Activated CD4-positive, alpha-beta memory T cell treated with anti-CD3 and anti-CD28 coated beads, Interleukin-2, amount 10 ng/mL, durations not matched to agents 7 days and 5 days (primary cell): ENCODE results near the gene HSD17B1. TPM values are rescaled to one million over a fixed set of nuclear protein-coding genes. Genes with fewer than 3 reads are reported as not detected.

Experiments used
- CTCF ChIA-PET: fragments of 350-600 bp; sonication (Branson Sonifier 250); formaldehyde crosslinking; loops from one replicate; lab custom pipeline; 2021; ENCODE audit warnings: antibody characterized with exemption, inconsistent platforms; lab: Charles Lee
- POLR2A ChIA-PET: fragments of 350-600 bp; sonication (Branson Sonifier 250); formaldehyde crosslinking; loops from one replicate; lab custom pipeline; 2021; ENCODE audit warnings: antibody characterized with exemption; lab: Charles Lee
- DNase-seq: peaks from one replicate; pipeline ENCODE4 v3.0.0-alpha.2; 2020
- H3K27ac Mint-ChIP-seq: one replicate; pipeline ENCODE4 v1.8.0; 2021; ENCODE audit warnings: mild to moderate bottlenecking, mixed read lengths
- H3K27me3 Mint-ChIP-seq: one replicate; pipeline ENCODE4 v1.8.0; 2021; ENCODE audit warnings: mixed read lengths
- H3K36me3 Mint-ChIP-seq: one replicate; pipeline ENCODE4 v1.8.0; 2021; ENCODE audit warnings: low read depth, mixed read lengths
- H3K4me1 Mint-ChIP-seq: one replicate; pipeline ENCODE4 v1.8.0; 2021; ENCODE audit warnings: mixed read lengths
- H3K4me3 Mint-ChIP-seq: one replicate; pipeline ENCODE4 v1.8.0; 2021; ENCODE audit warnings: mild to moderate bottlenecking, mixed read lengths
- H3K9me3 Mint-ChIP-seq: one replicate; pipeline ENCODE4 v1.8.0; 2021; ENCODE audit warnings: mixed read lengths
- total RNA-seq, 2 experiments: library from RNA; stranded (reverse); gene quantifications; one replicate each; pipeline ENCODE4 v1.2.3, GENCODE V29; 2021

The HSD17B1 gene
- total RNA-seq, 2 experiments from 2014 or later, result 0.73 to 0.76 TPM

GRCh38 chr17:42564815-42565522 is 12.2 kb downstream of the HSD17B1 start:
- Mint-ChIP-seq H3K4me3 (no peak overlapping the region), H3K4me1 (peaks cover 63% of the 10 kb centered on the region), H3K36me3 (peaks cover 50% of the 10 kb centered on the region), H3K9me3 (no peaks in the 10 kb centered on the region), H3K27me3 (no peaks in the 10 kb centered on the region), H3K27ac (no peak overlapping the region)
- DNase-seq, result no peak
- ChIA-PET POLR2A (interaction anchor here (1.4 to 7.7 kb wide), 5 partner anchors 11 to 433 kb away, joined by 4 to 109 read pairs (median 5); partner anchors contain the start of genes NAGLU, PSMC3IP and VPS25), CTCF (interaction anchor here (0.5 to 2.7 kb wide), 2 partner anchors 13 to 254 kb away, joined by 3 to 11 read pairs; partner anchors contain the start of gene PSMC3IP)

DNA sequence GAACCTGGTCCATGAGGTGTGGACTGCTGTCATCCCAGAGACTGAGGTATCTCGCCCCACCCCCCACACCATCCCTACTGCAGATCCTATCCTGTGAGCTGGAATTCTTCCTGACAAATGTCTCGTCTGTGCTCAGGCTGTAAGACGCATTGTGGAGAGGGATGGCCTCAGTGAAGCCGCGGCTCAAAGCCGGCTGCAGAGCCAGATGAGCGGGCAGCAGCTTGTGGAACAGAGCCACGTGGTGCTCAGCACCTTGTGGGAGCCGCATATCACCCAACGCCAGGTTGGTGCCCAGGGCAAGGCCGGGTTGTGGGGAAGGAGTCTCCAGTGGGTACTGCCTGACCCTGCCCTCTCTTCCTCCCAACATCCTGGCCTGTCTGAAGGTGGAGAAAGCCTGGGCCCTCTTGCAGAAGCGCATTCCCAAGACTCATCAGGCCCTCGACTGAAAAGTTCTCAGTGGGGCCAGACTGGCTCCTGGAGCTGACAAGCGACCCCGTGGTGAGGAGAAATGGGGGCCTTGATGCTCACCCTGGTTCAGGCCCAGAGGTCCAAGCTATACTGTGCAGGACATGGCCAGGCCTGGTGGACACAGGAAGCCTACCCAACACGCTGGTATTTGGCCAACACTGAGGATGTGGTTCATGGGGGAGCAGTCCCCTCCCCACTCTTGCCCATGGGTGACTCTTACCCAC is 12.9 kb downstream of the HSD17B1 start:
- peaks cover 55% of the 10 kb centered on the region for H3K36me3 Mint-ChIP-seq

GRCh38 chr17:42566215-42566882 is 13.6 kb downstream of the HSD17B1 start:
- POLR2A ChIA-PET, result interaction anchor here (1.2 to 7.7 kb wide), 10 partner anchors 11 to 432 kb away, joined by 3 to 109 read pairs (median 6); partner anchors contain the start of genes BECN1, NAGLU, PSMC3IP and RETREG3
- peaks cover 62% of the 10 kb centered on the region for H3K4me1 Mint-ChIP-seq

More for the DNA sequence above, 12.9 kb downstream of the HSD17B1 start:
- peak overlapping the region; percentile 93 for H3K27ac Mint-ChIP-seq
- H3K9me3 Mint-ChIP-seq, result no peaks in the 10 kb centered on the region
- H3K27me3 Mint-ChIP-seq, result no peaks in the 10 kb centered on the region
- H3K4me1 Mint-ChIP-seq, result peaks cover 61% of the 10 kb centered on the region
- no peak overlapping the region for H3K4me3 Mint-ChIP-seq
- DNase-seq, result no peak
- POLR2A ChIA-PET, result interaction anchor here (1.4 to 7.7 kb wide), 6 partner anchors 11 to 432 kb away, joined by 4 to 109 read pairs (median 6); partner anchors contain the start of genes NAGLU, PSMC3IP and VPS25
- CTCF ChIA-PET, result interaction anchor here (0.8 to 3.8 kb wide), 2 partner anchors 12 to 48 kb away, joined by 3 to 37 read pairs; partner anchors contain the start of gene PSMC3IP

GRCh38 chr17:42566883-42567573 is 14.3 kb downstream of the HSD17B1 start, which contains the start of gene MLX:
TSS of gene MLX (plus strand) at chr17:42567100. CDS start at chr17:42567125, 25 bp downstream.
- DNase-seq, result peak; percentile 93
- CTCF ChIA-PET, result interaction anchor here (0.9 to 3.8 kb wide), 3 partner anchors 10 to 263 kb away, joined by 5 to 37 read pairs (median 8); partner anchors contain the start of gene PSMC3IP
- Mint-ChIP-seq H3K27ac (peak within 1 kb of the TSS; percentile 93), H3K4me1 (peaks cover 59% of the 10 kb centered on the region), H3K4me3 (peak within 1 kb of the TSS; percentile 92), H3K9me3 (no peaks in the 10 kb centered on the region), H3K27me3 (no peaks in the 10 kb centered on the region), H3K36me3 (peaks cover 64% of the 10 kb centered on the region)
- POLR2A ChIA-PET, result interaction anchor here (0.7 to 7.7 kb wide), 12 partner anchors 10 to 257 kb away, joined by 3 to 109 read pairs (median 5); partner anchors contain the start of genes BECN1, NAGLU, PLEKHH3 and PSMC3IP

More at GRCh38 chr17:42566215-42566882, 13.6 kb downstream of the HSD17B1 start:
- Mint-ChIP-seq H3K4me3 (peak overlapping the region; percentile 92), H3K27ac (peak overlapping the region; percentile 93), H3K27me3 (no peaks in the 10 kb centered on the region), H3K36me3 (peaks cover 61% of the 10 kb centered on the region), H3K9me3 (no peaks in the 10 kb centered on the region)
- CTCF ChIA-PET, result interaction anchor here (0.8 to 3.8 kb wide), 4 partner anchors 11 to 264 kb away, joined by 3 to 37 read pairs (median 6); partner anchors contain the start of gene PSMC3IP
- DNase-seq, result no peak

DNA sequence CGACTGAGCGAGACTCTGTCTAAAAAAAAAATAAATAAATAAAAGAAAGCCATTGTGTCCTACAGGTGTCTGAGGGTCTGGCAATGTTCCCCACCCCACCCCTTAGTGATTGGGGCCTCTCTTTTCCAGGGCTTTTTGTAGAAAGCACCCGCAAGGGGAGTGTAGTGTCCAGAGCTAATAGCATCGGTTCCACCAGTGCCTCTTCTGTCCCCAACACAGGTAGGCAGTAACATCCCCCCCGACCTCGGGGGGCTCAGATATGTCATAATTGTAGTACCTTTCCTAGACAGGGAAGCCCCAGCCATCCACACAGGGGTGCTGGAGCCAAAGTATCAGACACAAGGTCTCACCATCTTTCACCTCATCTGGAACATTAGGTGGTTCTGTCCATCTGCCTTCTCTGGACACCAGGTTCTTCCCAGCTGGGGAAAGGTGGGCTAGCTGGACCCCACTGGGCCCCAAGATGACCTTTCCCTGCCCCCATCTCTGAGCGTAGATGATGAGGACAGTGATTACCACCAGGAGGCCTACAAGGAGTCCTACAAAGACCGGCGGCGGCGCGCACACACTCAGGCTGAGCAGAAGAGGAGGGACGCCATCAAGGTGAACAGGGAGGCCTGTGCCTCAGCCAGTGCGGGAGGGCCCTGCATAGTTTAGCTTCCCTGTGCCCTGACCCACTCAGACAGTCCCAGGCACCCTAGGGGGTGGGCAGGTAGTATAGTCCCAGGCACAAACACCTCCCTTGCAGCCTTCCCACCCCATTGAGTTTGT is 15.8 kb downstream of the HSD17B1 start:
- peak overlapping the region; percentile 92 for H3K4me3 Mint-ChIP-seq
- no peaks in the 10 kb centered on the region for H3K9me3 Mint-ChIP-seq
- peaks cover 70% of the 10 kb centered on the region for H3K36me3 Mint-ChIP-seq
- peaks cover 56% of the 10 kb centered on the region for H3K4me1 Mint-ChIP-seq
- H3K27ac Mint-ChIP-seq, result peak overlapping the region; percentile 58
- no peaks in the 10 kb centered on the region for H3K27me3 Mint-ChIP-seq
- DNase-seq, result no peak
- ChIA-PET CTCF (interaction anchor here (3.8 kb wide), 1 partner anchor 9 kb away, joined by 37 read pairs; the partner anchor contains the start of gene PSMC3IP), POLR2A (interaction anchor here (1.2 to 7.7 kb wide), 3 partner anchors 9 to 32 kb away, joined by 8 to 109 read pairs (median 23); partner anchors contain the start of genes NAGLU and PSMC3IP)

- Mint-ChIP-seq H3K4me1 (peaks cover 65% of the 10 kb centered on the region), H3K27ac (no peak overlapping the region), H3K4me3 (no peak overlapping the region), H3K9me3 (no peaks in the 10 kb centered on the region), H3K27me3 (no peaks in the 10 kb centered on the region), H3K36me3 (peaks cover 75% of the 10 kb centered on the region)
- ChIA-PET CTCF (interaction anchor here (1.7 kb wide), 1 partner anchor 36 kb away, joined by 6 read pairs; the partner anchor contains the start of gene NAGLU), POLR2A (interaction anchor here (0.6 kb wide), 1 partner anchor 380 kb away, joined by 3 read pairs; no protein-coding TSS in a partner anchor)
- no peak for DNase-seq
Observed at GRCh38 chr17:42571435-42572225, 18.9 kb downstream of the HSD17B1 start.

DNA sequence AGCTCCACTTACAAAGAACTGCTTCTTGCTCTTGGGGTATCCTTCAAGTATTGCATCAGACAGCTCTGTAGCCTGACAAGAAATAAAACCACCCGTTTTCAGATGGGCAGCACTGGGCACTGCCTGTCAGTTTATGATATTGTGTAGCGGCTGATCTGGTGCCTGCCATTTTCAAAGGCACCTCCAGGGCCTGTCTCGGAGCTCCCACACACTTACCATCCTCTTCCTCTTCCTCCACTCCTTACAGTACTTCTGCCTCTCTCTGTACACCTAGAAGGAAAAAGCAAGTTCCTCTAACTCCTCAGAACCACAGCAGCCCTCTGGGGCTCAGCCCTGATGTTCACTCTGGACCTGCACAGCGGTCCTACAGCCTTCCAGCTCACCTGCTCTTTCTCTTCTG is 20.4 kb downstream of the HSD17B1 start:
- H3K9me3 Mint-ChIP-seq, result no peaks in the 10 kb centered on the region
- no peak for DNase-seq
- peaks cover 64% of the 10 kb centered on the region for H3K4me1 Mint-ChIP-seq
- H3K27ac Mint-ChIP-seq, result peak overlapping the region; percentile 29
- ChIA-PET CTCF (interaction anchor here (0.9 to 1.7 kb wide), 2 partner anchors 37 to 526 kb away, joined by 5 to 6 read pairs; partner anchors contain the start of gene NAGLU), POLR2A (interaction anchor here (0.6 to 9.9 kb wide), 3 partner anchors 7 to 200 kb away, joined by 3 to 109 read pairs (median 5); partner anchors contain the start of genes COASY, MLX and VPS25)
- H3K4me3 Mint-ChIP-seq, result no peak overlapping the region
- peaks cover 70% of the 10 kb centered on the region for H3K36me3 Mint-ChIP-seq
- no peaks in the 10 kb centered on the region for H3K27me3 Mint-ChIP-seq

DNA sequence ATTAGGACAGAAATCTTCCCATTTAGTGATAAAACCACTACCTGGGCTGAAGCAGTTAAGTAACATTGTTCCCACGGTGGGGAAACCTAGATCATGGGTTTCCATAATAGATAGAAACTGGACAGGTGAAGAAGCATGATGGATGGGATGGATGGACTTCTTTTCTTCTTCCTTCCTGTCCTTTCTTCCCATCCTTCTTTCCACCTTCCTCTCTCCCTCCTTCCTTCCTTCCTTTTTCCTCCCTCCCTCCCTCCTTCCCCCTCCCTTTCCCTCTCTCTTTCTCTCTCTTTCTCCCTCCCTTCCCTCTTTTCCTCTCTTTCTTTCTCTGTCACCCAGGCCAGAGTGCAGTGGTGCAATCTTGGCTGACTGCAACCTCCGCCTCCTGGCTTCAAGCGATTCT is 21.7 kb downstream of the HSD17B1 start:
- Mint-ChIP-seq H3K9me3 (no peaks in the 10 kb centered on the region), H3K4me3 (no peak overlapping the region), H3K27me3 (no peaks in the 10 kb centered on the region), H3K36me3 (peaks cover 65% of the 10 kb centered on the region), H3K27ac (no peak overlapping the region), H3K4me1 (peaks cover 60% of the 10 kb centered on the region)
- ChIA-PET POLR2A (interaction anchor here (9.9 kb wide), 1 partner anchor 9 kb away, joined by 109 read pairs; the partner anchor contains the start of genes COASY and MLX), CTCF (no interaction called here)
- no peak for DNase-seq

- POLR2A ChIA-PET, result interaction anchor here (0.9 to 9.9 kb wide), 15 partner anchors 7 to 738 kb away, joined by 3 to 109 read pairs (median 7); partner anchors contain the start of genes BECN1, COASY, MLX and NAGLU
- Mint-ChIP-seq H3K9me3 (no peaks in the 10 kb centered on the region), H3K4me1 (peaks cover 49% of the 10 kb centered on the region), H3K27me3 (no peaks in the 10 kb centered on the region), H3K27ac (peak overlapping the region; percentile 61), H3K36me3 (peaks cover 60% of the 10 kb centered on the region), H3K4me3 (peak overlapping the region; percentile 96)
- CTCF ChIA-PET, result interaction anchor here (0.8 to 3.8 kb wide), 17 partner anchors 10 to 421 kb away, joined by 3 to 93 read pairs (median 12); partner anchors contain the start of genes BECN1, MLX, NAGLU and PSME3
- no peak for DNase-seq
Observed at GRCh38 chr17:42577140-42577531, 24.4 kb downstream of the HSD17B1 start.
